Vagina (tissue), 2 donors: ENCODE results near the gene RTP3.

Experiments used
- POLR2A ChIP-seq, 2 donors: fragments of 450-650 bp; IDR thresholded peaks; one replicate each; pipeline ENCODE4 v1.6.1; 2017; ENCODE audit warnings: antibody characterized with exemption in 2 of 2, mild to moderate bottlenecking in 2 of 2, moderate library complexity in 2 of 2
- POLR2AphosphoS5 ChIP-seq, 2 donors: sonication (generic); formaldehyde crosslinking; IDR thresholded peaks; one replicate each; pipeline ENCODE4 v1.9.0; 2017; ENCODE audit warnings: antibody characterized with exemption in 2 of 2, mild to moderate bottlenecking in 2 of 2, low read depth in 1 of 2; ENCODE audit not compliant: insufficient read depth in 1 of 2
- TF ChIP-seq, protein P1 (sequence below), 3 experiments: fragments of 450-650 bp in 2 of 3; fragments of 200-600 bp in 1 of 3; sonication (generic) in 1 of 3; IDR thresholded peaks; one replicate each; pipeline ENCODE4 v1.5.1; 2017 to 2019; ENCODE audit warnings: antibody characterized with exemption in 3 of 3, mild to moderate bottlenecking in 2 of 3, moderate library complexity in 2 of 3

GRCh38 chr3:46497556-46498265, at the start of gene RTP3:
- TF ChIP-seq, protein P1, sequence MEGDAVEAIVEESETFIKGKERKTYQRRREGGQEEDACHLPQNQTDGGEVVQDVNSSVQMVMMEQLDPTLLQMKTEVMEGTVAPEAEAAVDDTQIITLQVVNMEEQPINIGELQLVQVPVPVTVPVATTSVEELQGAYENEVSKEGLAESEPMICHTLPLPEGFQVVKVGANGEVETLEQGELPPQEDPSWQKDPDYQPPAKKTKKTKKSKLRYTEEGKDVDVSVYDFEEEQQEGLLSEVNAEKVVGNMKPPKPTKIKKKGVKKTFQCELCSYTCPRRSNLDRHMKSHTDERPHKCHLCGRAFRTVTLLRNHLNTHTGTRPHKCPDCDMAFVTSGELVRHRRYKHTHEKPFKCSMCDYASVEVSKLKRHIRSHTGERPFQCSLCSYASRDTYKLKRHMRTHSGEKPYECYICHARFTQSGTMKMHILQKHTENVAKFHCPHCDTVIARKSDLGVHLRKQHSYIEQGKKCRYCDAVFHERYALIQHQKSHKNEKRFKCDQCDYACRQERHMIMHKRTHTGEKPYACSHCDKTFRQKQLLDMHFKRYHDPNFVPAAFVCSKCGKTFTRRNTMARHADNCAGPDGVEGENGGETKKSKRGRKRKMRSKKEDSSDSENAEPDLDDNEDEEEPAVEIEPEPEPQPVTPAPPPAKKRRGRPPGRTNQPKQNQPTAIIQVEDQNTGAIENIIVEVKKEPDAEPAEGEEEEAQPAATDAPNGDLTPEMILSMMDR (IDR thresholded peaks at IDR 0.05), result no peak
- TF ChIP-seq POLR2A (IDR thresholded peaks at IDR 0.05) (no peak), POLR2AphosphoS5 (IDR thresholded peaks at IDR 0.05; ENCODE audit: insufficient read depth in 1 of 2, low read depth in 1 of 2) (no peak)
